NCI-H2081 (cell line): ENCODE results near the gene ASCC1.
"Not testable (repeated sequence)": the region's sequence is repeated elsewhere in the genome, so short reads cannot be mapped to it uniquely, and the experiment has no call there.

Source experiments
- DNase-seq, 2 experiments: peaks; one replicate each; lab custom pipeline; 2025; lab: John Stamatoyannopoulos, UW

ASCC1 gene

DNA sequence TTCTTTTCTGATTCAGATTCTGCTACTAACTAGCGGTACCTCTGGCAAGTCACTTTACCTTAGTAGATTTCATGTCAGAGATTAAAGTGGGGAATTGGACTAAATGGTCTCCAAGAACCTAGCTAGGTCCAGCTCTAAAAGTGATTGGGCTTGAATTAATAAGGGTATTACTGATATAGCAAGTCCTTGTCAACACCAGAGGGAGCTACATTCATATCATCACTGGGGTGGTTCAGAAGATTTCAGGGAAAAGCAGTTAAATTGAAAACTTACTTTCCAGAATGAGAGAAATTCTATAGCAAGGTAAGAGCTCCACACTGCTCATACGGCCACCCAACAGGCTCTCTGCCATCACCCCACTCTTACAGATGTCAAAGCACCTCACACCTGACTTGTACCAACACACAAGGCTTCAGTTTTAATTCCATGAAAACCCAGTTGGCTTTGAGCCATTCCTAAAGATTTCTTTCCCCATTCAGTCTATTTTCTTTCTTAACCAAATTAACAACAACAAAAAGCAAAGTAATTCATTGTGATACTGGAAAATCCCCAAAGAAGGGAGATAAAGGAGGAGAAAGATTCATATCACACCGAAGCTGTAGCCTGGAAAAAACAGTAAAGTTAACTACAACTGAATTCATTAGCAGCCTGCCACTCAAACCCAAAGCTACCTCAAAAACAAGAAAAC lies 89.7 kb downstream of the ASCC1 start:
- DNase-seq = peak in 1 of 2 experiments; percentile 1

DNA sequence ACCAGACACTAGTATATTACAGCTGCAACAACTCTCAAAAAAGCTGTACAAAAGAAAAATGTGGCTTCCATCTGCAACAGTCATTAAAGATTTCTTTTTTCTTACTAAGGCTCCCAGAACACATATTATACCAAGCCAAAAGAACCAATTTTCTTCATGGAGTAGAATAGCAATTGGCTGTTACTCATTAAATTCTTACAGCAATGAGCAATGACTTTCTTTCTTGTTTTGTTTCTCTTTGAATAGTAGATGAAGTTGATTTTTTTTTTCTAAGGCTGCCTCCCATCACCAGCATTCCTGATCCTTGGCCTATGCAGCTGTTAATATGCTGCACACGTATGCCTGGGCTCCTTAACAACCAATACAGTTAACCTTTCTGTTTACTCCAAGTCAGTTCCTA lies 91.1 kb downstream of the ASCC1 start:
- no peak for DNase-seq

DNA sequence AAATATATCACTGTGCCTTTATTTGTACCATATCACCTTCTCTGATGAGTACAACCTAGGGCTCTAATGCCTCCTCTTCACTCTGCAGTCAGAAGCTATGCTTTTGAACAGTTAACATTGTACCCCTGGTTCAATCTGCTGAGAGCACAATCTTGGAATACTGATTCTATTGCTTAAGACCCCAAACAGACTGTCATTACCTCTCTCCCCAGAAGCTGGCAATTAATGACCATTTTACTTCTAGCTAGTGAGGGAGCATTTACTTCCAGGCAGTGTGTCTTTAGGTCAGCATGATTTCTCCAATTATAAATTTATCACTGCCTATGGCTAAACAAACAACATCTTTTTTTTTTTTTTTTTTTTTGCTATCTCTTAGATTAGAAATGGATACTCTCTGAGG lies 91.7 kb downstream of the ASCC1 start:
- DNase-seq = no peak

DNA sequence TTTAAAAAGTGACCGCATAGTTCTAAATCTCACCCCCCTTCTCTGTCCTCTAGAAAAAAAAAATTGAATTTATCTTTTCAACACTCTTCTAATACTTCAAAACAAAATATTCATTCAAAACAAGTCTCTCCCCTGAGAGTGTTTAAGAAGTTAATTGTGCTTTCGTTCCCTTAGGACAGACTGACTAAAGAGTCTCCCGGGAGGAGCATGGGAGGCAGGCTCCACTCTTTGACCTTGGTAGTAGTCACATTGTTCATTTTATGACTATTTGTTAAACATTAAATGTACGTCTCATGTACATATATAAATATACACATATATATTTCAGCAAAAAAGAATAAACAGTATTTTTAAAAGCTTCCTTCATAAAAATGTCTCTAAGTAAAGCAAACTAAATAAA lies 92.5 kb downstream of the ASCC1 start:
- DNase-seq = no peak

DNA sequence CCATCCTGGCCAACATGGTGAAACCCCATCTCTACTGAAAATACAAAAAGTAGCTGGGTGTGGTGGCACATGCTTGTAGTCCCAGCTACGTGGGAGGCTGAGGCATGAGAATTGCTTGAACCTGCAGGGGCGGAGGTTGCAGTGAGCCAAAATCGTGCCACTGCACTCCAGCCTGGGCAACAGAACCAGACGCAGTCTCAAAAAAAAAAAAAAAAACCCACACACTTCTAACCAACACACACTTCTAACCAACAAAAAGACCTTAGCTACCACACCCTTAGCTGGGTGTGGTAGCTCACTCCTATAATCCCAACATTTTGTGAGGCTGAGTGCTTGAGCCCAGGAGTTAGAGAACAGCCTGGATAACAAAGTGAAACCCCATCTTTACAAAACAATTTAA lies 93.9 kb downstream of the ASCC1 start:
- DNase-seq = no peak

DNA sequence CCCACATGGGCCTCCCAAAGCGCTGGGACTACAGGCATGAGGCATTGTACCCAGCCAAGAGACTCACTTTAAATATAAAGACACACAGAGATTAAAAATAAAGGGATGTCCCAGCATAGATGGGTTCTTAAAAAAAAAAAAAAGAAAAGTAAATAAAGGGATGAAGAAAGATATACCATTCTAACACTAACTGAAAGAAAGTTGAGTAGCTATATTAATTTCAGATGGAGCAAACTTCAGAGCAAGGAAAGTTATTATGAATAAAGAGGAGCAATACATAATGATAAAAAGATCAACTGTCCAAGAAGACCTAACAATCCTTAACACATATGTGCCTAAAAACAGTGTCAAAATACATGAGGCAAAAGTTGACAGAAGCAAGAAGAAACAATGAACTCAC lies 94.7 kb downstream of the ASCC1 start:
- DNase-seq = no peak

DNA sequence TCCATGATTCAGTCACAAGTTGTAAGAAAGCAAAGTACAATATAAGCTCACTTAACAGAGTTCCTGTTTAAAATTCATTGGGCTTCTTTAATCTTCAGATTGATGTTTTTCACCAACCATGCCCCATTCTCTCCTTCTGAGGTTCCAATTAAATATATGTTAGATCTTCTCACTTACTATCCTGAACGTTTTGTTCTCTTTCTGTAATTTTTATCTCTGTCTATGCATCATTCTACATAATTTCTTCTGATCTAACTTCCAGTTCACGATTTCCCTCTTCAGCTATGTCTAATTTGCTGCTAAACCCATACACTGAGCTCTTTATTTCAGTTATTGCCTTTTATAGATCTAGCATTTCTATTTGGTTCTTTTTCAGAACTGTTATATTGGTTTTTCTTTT lies 99.7 kb downstream of the ASCC1 start:
- DNase-seq = no peak

DNA sequence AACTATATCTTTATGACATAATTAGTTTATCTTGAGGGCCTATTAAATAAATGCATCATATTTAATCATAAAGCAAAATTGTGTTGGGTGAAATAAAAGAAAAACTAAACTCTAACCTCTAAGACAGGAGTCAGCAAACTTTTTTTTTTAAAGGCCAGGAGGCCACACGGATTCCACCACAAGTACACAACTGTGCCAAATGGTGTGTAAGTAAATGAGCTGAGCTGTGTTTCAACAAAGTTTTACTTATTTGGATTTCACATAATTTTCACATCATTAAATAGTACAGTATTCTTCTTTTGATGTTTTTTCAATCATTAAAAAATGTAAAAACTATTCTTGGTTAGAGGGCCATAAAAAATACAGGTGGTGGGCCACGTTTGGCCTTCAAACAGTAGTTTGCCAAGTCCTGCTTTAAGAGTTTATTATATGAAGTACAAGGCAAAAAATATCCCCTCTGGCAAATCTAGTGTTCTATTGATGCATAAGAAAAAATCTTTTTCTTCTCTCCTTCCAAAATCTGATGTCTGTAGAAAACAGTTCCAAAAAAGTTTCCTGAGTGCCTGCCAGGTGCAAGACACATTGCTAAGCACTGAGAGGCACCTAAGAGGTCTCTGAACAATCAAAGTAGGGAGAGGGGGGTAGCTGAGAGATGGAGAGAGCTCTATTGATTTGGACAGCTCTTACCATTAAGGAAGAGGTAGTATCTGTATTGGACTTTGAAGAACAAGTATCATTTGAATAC lies 101.2 kb downstream of the ASCC1 start:
- no peak for DNase-seq

DNA sequence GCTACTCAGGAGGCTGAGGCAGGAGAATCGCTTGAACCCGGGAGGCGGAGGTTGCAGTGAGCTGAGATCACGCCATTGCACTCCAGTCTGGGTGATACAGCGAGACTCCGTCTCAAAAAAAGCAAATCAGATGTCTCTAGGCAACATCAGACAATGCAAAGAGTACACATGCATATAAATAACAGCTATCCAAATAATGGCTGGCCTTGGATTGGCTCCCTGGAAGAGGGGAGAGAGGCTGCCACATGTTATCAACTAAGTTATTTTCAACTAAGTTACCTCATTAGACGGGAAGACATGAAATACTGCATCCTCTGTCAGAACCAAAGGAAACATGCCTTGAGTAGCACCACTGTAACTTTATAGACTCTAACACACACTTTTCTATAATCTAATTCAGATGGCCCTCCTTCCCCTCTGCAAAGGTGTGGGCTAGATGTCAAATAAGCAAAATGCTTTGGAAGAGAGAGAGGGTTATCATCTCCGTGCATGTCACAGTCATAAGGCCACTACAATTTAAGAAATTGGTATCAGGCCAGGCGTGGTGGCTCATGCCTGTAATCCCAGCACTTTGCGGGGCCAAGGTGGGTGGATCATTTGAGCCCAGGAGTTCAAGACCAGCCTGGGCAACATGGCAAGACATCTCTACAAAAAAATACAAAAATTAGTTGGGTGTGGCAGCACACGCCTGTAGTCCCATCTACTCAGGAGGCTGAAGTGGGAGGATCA lies 105.2 kb downstream of the ASCC1 start:
- no peak for DNase-seq

DNA sequence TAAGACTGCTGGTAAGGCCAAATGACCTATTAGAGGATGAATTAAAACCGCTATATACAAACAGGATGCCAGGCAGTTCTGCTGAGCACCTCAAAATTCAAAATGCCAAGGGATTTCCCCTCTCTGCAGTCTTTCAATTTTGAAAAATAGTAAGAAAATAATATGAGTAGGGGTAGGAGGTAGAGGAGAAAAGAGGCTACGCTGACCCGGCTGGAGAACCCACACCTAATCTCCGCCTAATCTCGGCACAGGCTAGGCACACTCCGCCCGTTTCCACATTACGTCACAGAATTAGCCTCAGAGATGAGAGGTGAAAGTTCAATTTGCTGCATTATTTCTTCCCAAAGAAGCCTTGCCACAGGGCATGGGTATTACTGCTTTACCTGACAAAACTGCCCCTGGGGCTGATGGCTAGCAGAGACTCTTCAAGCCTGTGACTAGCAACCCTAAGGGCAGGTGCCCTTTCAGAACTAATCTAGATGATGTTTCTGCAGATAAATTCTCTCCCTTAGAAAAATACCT lies 106.4 kb downstream of the ASCC1 start:
- no peak for DNase-seq

DNA sequence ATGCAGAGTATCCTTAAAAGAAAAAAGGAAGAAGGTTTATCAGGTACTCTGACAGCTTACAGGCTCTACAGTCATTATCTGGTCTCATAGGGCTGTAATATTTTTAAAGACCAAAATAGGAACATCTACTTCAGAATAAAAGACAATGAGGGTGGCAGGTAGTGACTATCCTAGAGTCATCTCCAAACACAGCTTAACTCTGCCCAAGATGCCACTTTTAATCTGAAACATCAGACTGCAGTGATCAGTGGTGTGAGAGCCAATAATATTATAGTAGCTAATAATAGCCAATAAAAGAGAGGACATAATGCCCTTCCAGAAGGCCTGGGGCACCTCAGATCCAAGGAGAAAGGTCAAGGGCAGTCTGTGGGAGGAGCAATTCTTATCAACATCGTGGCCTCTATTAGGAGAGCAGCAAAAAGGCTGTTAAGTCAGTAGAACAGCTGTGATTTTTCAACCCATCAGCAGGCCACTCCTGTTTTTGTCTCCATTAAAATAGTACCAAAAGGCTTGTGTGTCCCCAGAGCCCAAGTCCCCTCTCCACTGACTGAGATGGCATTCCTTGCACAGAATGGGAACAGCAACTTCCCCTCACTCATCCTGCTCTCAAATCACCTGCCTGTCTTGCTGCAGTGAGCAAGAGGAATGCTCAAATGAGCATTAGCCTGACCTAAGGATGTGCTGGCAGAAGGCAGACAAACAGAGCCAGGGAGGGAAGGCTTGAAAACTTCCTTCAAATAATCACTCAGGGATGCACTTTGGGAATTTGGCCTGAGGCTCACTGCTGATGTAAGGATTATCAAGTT lies 107.0 kb downstream of the ASCC1 start:
- no peak for DNase-seq

DNA sequence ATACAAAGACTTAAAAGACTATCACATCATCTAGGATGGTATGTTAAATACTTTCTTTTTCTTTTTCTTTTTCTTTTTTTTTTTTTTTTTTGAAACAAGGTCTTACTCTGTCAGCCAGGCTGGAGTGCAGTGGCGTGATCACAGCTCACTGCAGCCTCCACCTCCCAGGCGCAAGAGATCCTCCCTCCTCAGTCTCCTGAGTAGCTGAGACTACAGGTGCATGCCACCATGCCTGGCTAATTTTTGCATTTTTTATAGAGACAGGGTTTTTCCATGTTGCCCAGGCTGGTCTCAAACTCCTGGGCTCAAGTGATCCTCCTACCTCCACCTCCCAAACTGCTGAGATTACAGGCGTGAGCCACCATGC lies 108.1 kb downstream of the ASCC1 start:
- not testable (repeated sequence) for DNase-seq

DNA sequence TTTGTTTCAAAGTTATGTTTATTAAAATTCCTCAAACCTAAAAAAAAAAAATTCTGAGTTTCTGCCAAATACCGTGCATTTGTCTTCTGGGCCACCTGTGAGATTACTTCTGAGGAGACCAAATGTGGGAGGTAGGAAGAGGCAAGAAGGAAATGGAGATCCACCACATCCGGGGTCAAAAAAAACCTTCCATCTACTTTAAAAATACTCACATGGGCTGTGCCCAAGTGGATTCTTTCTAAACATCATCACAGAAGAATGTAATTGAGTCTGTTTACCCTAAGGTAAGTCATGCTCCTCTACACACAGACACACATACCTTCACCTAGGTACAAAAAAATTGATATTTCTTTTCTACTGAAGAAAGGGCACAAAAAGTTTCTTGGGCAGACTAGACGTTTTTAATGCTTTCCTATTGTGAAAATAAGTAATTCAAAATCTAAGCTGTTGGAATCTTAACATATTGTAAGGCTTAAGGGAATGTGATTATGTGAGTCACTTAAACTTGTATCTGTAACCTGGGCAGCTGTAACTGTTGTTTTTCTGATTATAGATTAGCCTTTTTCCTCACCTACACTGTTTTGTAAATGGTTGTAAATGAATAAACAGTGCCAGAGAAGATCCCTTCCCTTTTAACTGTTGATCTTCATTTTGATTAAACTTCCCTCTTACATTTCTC lies 108.6 kb downstream of the ASCC1 start:
- DNase-seq = no peak

DNA sequence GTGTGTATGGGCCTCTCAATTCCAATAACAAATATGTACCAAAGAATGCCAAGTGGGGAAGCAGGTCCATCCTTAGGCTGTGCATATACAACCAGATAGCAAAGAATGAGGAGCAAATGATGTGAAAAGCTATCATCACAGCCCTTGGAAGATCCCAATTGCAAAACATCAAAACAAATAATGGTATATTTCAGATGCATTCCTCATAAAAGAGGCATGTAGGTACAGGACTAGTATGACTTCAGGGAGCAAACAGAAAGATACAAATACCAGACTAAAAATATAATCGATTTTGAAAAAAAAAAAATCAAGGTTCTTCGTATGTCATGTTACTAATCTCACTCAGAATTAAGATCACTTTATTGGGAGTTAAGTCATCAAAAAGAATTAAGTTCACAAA lies 109.2 kb downstream of the ASCC1 start:
- DNase-seq = no peak

DNA sequence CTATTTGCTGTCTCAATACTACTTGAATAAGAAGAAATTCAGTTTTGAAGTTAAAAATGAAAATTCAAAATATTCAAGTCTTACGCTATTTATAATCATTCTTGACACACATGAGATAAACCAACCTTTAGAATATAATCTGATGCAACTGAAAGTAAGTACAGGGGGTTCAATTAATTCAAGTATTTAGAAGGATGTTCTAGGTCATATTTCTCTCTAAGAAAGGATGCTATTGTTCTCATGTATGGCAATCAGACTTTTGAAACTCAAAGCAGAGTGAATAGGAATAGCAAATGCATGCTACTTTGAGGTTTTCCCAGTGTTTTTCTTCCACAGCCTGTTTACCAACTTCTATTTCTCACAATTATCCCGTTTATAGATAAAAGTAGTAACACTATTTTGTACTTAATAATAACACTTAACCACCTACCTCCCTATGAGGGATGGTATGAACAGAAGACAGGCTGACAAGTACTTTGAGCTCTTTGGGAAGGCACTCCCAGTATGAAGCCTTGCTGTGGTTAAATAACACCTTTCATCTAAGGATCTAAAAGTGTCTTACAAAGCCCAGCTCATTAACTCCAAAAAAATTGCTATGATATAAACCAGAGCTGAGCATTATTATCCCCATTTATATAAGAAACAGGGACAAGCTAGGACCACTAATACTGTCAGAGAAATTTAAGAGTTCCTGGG lies 109.8 kb downstream of the ASCC1 start:
- DNase-seq = no peak

DNA sequence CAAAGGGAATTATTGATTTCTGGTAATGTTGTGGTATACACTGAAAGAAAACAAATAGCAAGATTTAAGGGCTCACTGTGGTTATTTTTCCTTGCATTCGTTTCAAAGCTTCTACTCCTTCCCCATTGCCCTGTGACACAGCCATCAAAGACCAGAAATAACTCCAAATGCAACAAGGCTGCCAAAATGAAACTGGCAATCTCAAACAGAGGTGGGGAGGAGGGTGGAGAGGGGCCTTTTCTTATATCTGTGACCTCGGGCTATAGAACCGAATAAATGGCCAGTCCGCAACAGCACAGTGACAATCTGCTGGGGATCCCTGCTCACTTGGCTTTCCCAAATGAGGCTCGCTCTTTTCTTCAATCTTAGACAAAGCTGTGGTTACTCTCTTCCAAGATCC lies 110.4 kb downstream of the ASCC1 start:
- DNase-seq = no peak

DNA sequence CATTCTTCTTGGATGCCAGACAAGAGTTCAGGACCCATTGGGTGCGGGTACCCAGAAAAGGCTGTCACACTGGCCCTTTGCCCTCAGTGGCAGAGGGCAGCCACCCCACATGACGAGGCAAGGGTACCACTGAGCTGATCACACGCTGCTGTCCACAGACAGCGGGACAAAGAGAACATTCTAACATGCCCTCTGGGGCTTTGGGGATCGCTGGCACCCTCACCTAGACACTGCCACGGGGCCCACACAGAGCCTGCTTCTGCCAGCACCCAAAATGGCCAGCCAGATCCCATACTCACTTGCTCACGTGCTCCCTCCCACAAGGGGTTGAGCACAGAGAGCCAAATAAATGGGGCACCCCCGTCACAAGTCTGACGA lies 111.0 kb downstream of the ASCC1 start:
- no peak for DNase-seq

DNA sequence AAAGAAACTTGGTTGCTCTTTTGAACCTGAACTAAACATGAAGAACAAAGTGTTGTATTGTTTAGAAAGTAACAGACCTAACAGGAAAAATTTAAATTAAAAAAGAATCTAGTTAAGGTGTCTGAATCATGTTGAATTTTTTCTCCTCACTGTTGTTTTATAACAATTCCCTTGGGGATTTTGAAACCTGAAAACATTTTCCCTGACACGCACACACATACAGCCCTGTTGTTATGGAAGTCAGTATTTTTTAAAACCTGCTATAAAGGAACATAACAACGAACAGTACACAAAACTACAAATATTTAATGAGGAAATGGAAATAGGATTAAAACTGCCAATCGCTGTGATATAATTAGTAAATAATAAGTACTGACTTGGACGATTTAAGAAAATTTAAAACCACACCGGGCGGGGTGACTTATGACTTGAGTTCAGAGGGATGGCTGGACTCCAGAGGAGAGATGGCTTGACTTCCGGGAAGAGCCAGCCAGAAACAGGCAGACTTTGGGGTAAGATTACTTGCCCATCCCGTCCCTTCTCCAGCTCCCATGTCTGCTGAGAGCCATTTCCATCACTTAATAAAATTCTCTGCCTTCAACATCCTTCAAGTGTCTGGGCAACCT lies 111.5 kb downstream of the ASCC1 start:
- DNase-seq = no peak

DNA sequence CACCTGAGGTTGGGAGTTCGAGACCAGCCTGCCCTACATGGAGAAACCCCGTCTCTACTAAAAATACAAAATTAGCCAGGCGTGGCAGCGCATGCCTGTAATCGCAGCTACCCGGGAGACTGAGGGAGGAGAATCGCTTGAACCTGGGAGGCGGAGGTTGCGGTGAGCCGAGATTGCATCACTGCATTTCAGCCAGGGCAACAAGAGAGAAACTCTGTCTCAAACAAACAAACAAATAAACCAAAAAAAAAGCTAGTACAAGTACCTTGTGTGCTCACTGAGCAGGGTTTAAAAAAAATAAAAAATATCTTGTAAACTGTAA lies 116.5 kb downstream of the ASCC1 start:
- no peak for DNase-seq

DNA sequence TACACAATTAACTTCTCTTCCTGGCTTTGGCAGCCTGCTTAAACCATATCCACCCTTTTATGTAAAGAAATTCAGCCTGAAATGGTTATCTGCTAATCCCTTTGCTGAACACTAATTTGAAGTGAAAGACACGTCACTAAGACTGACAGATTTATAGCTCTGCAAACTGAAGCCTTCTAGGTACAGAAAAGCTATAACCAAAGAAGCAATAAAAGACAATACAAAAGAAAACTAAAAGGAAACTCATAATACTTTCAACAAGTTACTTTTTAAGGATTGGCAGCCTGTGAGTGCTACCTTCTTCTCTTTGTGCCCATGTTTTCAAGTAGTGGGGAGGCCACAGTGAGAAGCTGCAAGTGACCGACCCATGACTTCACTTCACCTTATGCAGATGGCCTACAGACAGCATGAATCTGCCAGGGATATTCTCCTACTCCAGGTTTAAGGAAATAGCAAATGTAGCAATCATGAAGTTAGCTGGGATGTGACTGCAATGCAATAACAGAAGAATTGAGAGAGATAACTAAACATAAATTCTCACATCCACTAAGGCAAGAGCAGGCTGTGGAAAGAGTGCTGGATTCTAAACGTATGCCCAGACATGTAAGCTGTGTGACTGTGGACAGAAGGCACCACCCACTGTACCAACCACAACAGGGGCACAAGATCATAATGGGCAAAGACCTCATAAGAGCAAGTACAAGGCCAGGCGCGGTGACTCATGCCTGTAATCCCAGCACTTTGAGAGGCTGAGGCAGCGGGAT lies 117.1 kb downstream of the ASCC1 start:
- DNase-seq = no peak
